GM12874 (cell line): ENCODE data around the gene ABCG4.

Source experiments
- TF ChIP-seq, protein P1 (sequence below): IDR thresholded peaks from 2 replicates; pipeline ENCODE4 v1.5.1; 2011; ENCODE audit warnings: low read depth, mild to moderate bottlenecking, control low read depth, low read length, moderate library complexity; ENCODE audit not compliant: insufficient read depth

The ABCG4 gene

GRCh38 chr11:119149018-119149785 is at the start of gene ABCG4:
Gene ABCG4, plus strand, starts transcription at chr11:119149052. Its CDS starts 914 bp downstream, at chr11:119149966.
- TF ChIP-seq, protein P1, sequence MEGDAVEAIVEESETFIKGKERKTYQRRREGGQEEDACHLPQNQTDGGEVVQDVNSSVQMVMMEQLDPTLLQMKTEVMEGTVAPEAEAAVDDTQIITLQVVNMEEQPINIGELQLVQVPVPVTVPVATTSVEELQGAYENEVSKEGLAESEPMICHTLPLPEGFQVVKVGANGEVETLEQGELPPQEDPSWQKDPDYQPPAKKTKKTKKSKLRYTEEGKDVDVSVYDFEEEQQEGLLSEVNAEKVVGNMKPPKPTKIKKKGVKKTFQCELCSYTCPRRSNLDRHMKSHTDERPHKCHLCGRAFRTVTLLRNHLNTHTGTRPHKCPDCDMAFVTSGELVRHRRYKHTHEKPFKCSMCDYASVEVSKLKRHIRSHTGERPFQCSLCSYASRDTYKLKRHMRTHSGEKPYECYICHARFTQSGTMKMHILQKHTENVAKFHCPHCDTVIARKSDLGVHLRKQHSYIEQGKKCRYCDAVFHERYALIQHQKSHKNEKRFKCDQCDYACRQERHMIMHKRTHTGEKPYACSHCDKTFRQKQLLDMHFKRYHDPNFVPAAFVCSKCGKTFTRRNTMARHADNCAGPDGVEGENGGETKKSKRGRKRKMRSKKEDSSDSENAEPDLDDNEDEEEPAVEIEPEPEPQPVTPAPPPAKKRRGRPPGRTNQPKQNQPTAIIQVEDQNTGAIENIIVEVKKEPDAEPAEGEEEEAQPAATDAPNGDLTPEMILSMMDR: no peak

DNA sequence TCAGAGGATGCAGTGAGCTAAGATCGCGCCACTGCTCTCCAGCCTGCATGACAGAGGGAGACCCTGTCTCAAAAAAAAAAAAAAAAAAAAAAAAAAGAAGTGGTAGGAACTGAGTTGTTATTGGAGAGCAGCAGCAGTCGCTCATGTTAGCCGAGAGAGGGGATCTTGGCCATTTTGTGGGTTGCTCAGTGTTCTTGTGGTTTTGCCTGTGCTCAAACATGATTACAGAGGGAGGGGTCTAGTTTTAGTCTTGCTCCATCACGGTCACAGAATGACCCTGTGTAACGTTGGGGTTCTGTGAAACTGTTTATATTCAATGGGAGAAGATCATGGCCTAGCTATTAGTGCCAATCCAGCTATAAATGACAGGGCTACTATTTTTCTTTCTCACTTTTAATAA is 49.1 kb upstream of the ABCG4 start:
- TF ChIP-seq, protein P1: no peak

DNA sequence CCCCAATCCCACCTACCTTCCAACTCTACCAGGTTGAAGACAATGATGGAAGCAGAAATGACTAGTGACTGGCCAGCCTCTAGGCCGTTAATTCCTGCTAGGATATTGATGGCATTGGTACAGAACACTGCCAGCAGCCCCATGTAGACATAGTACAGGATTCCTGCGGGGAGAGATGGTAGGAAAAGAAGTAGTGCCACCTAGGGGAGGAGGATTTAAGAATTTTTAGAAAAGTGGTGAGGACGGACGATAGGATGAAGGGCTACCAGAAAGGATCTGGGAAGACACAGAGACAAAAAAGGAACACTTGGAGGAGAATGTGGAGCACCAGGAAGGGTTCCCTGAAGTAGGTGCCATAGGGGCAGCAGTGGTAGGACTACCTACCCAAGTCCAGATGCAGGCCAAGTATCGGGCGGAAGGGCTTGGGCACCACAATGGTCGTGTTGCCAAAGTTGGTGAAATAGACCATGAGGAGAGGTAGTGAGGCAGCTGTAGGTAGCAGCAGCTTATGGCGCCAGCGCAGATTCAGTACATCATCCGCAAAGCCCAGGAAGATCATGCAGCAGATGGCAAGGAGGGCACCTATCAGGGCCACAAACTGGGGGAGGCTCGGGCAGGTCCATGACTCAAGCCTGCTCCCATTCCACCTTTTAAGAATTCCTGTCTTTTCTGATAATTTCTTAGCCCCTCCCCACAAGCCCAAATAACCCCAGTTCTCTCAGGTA is 48.4 kb upstream of the ABCG4 start:
- TF ChIP-seq, protein P1: no peak

DNA sequence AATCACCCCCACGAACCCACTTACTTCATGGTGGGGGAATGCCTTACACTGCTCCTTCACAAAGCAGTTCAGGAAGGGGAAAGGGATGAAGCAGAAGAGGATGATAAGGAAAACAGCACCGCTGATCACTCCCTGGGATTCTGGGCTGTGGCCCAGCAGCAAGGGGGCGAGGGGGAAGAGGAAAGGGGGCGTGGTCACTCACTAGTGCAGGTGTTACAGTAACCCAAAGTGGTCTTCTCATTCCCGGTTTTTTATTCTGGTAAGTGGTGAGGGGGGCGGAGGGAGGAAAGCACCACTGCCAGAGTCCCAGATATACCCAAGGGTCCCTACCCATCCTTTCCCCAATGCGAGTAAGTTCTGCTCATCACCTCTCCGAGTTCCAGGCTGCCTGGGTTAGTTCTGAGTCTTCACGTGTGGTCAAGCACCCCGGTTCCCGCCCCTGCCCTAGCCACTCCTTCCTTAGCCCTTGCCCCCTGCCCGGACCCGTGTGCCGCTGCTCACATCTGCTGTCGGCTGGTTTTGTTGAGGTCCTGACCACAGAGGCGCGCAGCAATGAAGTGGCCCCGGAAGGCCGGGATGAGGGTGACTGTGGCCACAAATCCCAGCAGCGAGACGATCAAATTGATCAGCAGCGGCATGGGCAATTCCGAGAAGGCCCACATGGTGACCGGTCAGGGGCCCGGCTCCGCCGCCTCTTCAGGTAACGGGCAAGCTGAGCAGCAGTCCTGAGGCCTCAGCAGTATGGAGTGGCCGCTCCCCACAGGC is 47.7 kb upstream of the ABCG4 start:
- TF ChIP-seq, protein P1: 0 out of 2 replicates have a peak, but pooled peaks have one; percentile 2

DNA sequence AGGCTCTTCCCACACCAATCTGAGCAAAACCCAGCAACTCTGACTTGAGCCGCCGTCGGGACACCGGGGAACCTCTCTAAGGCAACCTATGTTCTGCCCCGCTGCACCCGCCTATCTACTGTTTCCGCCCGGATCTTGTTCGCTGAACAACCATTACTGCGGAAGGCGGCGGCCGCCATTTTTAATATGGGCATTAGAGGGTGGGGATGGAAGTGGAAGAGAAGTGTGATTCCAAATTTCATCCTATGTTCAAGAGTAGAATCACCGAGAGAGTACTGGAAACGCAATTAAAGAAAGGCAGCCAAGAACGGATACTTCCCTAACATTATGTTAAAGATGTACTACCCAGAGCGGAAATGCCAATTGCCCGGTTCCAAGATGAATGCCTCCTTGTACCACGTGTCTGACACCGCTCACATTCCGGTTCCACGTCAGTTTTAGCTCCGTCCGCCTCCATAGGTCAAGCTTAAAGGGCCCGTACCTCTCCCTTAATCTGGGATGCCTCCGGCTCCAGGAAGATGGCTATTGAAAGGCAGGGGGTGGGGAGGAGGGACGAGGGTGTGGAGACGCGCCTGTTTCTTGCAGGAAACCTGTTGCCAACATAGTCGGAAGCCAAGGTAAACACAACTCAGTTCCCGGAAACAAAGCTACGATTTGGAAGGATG is 47.0 kb upstream of the ABCG4 start, which contains the start of gene DPAGT1:
TSS of gene DPAGT1 (minus strand) at position 95 of the 665 bp plus-strand sequence. CDS start 198 bp downstream, outside the sequence.
- TF ChIP-seq, protein P1: no peak

- TF ChIP-seq, protein P1: no peak
Measured at GRCh38 chr11:119103793-119104192, 45.1 kb upstream of the ABCG4 start.
